Upper lobe of left lung (tissue), 4 donors: ENCODE results near the gene RAB40B.

Experiments used
- CTCF ChIP-seq, 6 experiments: fragments of 450-650 bp in 4 of 6; fragments of 200-600 bp in 2 of 6; sonication (generic) in 2 of 6; IDR thresholded peaks; one replicate each; pipeline ENCODE4 v1.5.1; 2016 to 2019; ENCODE audit warnings: antibody characterized with exemption in 6 of 6
- POLR2A ChIP-seq, 4 donors: fragments of 450-650 bp; IDR thresholded peaks; one replicate each; pipeline ENCODE4 v1.5.1; 2016 to 2017; ENCODE audit warnings: antibody characterized with exemption in 4 of 4, mild to moderate bottlenecking in 2 of 4

- TF ChIP-seq POLR2A (IDR thresholded peaks at IDR 0.05) (no peak), CTCF (IDR thresholded peaks at IDR 0.05) (no peak)
Observed at GRCh38 chr17:82653651-82654528, 44.6 kb downstream of the RAB40B start.
